Measurements from ENCODE around the gene TNN.
"Not testable (repeated sequence)": the region's sequence is repeated elsewhere in the genome, so short reads cannot be mapped to it uniquely, and the experiment has no call there.

Gene TNN

DNA sequence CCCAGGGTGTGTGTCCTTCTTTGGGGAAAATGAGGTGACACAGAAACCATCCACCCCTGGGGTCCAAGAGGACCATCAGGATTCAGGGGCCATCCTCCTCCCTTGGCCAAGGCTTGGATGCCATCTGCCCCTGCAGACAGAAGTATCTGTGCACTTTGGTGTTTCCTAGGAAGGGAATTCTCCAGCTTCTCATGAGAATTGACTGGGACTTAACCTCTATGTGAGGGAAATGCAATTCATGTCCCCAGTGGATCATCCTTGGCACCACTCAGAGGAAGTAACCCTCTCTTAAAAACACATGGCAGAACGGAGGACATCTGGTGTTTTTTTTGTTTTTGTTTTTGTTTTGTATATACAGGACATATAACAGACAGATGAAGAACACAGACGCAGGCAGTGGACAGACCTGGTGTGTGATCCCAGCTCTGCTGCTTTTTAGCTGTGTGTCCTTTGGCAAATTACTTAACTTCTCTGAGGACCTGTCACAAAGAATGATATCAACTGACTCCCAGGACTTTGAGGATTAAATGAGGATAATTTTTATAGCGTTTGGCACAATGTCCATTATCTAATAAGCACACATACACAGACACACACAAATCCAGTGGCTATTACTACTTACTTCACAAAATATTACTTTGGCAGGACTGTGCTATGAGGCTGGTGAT lies 3.8 kb downstream of the TNN start:
- no peak for DNase-seq

GRCh38 chr1:175072099-175072951 lies 4.7 kb downstream of the TNN start:
- DNase-seq, result peak; percentile 33

DNA sequence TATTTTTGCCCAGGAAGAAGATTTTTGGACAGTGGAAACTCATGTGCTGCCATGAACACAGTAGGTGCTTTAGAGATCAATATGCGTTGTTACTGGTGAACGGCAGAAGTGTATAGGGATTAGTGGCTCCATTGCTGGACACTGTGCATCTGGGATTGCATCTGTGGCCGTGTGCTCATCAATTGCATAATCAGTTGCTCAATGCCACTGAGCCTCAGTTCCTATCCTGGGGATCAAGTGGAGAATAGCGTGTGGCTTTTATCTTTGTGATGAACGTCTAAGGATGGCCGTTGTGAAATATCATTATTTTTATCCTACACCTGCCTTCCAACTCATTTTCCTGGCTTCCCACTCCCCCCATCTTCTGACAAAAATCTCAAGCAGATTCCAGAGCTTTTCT lies 5.4 kb downstream of the TNN start:
- DNase-seq, result peak; percentile 4

DNA sequence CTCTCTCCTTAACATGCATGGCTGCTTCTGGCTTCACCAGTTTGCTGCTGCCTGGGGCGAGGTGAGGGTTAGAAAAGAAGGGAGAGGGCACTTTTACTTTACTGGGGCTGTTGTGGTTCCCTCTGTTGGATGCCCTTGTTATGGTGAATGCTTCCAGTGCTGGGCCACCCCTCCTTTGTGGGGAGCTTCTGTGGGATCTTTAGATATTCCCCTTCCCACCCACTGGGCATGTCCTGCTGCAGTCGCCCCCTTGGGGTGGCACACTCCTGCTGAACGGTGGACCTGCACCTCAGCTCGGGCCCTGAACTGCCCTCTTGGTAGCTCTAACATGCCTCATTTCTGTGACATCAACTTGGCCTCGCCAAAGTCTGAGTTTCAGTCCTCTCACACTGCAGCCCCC lies 6.0 kb downstream of the TNN start:
- DNase-seq, result no peak

DNA sequence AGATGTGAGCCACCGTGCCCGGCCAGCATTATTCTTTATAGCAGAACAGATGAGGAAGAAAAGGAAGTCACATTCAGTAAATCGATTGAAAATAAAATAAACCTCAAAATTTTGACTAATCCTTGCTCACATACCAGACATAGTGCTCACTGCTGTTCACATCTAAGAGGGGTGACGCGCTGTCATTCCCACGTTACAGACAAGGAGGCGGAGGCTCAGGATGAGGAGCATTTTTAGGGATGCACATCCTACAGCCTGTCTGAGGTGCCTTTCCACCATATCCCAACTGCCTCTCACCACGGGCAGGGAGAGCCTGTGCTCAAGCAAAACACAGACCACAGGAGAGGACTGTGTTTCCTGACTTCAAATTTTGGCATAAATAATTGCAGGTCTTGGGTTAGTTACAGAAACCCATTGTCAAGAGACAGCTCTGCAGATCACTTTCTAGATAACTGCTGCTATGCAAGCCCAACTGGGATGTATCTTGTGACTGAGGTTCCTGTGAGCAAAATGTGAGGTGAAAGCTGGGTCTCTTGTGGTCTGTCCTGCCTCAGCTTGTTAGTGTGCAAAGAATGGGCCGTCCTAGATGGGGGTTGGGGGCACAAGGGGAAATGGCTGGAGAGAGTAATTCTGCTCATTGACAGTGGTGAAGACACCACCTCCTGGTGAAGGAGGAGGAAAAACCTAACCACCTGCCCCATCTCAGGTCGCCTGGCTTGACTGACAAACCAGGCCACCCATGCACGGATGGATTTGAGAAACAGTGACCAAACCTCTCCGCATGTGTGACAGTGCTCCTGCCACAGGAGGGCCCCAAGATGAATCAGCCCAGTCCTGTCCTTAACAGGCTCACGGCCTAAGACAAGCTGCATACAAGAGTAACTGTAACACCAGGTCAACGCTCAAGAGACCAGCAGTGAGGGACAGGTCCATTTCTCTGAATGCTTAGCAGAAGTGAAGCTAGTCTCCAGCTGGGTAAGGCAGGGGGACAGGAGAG lies 8.2 kb downstream of the TNN start:
- no peak for DNase-seq

DNA sequence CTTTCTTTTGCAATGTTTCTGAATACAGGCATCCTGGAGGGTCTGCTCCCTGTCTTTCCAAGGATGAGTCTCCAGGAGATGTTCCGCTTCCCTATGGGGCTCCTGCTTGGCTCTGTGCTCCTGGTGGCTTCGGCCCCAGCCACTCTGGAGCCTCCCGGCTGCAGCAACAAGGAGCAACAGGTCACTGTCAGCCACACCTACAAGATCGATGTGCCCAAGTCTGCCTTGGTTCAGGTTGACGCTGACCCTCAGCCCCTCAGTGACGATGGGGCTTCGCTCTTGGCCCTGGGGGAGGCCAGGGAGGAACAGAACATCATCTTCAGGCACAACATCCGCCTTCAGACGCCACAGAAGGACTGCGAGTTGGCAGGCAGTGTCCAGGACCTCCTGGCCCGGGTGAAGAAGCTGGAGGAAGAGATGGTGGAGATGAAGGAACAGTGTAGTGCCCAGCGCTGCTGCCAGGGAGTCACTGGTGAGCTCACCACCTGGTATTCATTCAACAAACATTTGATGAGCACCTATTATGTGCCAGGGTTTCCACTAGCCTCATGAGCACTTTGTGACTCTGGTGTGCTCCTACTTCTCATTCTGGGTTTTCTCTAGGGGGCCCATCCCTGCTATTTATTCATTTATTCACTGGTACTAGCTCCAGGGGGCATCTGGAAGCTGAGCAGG lies 9.9 kb downstream of the TNN start:
- DNase-seq, result no peak

DNA sequence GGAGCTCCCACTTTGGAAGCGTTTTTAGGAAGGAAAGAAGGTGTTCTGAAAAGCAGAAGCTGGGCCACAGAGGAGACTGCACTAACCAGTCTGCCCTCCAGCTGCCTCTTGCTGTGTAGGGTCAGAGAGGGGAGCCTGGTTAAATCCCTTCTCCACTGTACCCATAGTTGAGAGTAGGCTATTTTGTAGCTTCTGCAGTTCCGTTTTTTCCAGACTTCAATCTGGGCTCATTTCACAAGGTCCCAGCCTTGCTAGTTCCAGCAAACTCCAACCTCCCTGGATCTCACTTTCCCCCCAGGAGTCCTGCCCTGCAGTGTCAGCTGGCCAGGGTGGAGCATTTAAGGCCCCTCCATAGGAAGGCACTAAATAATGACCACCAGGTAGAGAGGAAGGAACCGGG lies 11.0 kb downstream of the TNN start:
- no peak for DNase-seq

GRCh38 chr1:175079338-175079737 lies 11.7 kb downstream of the TNN start:
- no peak for DNase-seq

GRCh38 chr1:175080030-175080429 lies 12.4 kb downstream of the TNN start:
- DNase-seq, result no peak

- no peak for DNase-seq
Observed at GRCh38 chr1:175081983-175082382, 14.3 kb downstream of the TNN start.

- DNase-seq, result no peak
Observed at GRCh38 chr1:175088525-175088951, 20.9 kb downstream of the TNN start.

GRCh38 chr1:175089136-175089718 lies 21.6 kb downstream of the TNN start:
- no peak for DNase-seq

- DNase-seq, result no peak
Observed at GRCh38 chr1:175090780-175091179, 23.1 kb downstream of the TNN start.

DNA sequence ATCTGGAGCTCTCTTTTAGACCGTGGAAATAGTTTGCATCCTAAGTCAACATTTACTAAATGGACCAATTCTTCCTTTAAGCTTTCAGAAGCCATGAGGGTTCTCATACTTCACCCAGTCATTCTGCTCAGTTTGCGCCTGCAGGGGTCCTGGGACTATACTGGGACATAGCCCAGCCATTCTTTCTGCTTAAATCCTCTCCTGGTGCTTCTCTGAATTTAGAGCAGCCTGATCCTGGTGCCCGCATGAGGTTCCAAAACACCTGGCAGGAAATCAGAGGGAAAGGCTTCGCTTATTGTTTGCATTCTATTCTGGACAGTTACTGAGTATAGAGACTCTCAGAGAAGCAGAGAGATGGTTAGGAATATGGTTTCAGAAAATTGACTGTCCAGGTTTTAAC lies 27.0 kb downstream of the TNN start:
- DNase-seq, result no peak

DNA sequence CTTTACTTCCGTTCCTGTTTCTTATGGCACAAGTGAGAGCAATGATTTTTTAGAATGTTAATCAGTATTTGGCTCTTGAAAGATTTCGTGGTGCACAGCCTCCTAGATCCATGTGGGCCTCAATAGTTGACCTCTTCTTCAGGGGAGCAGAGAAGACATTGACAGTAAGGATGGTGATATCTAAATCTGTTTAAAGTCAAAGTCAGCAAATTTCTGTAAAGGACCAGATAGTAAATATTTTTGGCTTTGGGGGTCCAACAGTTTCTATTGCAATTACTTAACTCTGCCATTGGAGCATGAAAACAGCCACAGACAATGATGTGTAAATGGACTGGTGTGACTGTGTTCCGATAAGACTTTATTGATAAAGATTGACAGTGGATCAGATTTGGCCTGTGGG lies 27.4 kb downstream of the TNN start:
- no peak for DNase-seq

- no peak for DNase-seq
Observed at GRCh38 chr1:175095978-175096607, 28.5 kb downstream of the TNN start.

- no peak for DNase-seq
Observed at GRCh38 chr1:175097361-175097760, 29.7 kb downstream of the TNN start.

GRCh38 chr1:175099916-175100315 lies 32.3 kb downstream of the TNN start:
- DNase-seq, result no peak

DNA sequence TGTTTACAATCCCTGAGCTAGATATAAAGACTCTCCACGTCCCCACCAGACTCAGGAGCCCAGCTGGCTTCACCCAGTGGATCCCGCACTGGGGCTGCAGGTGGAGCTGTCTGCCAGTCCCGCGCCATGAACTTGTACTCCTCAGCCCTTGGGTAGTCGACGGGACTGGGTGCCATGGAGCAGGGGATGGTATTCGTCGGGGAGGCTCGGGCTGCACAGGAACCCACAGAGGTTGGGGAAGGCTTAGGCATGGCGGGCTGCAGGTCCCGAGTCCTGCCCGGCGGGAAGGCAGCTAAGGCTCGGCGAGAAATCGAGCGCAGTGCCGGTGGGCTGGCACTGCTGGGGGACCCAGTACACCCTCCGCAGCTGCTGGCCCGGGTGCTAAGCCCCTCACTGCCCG lies 34.5 kb downstream of the TNN start:
- not testable (repeated sequence) for DNase-seq

DNA sequence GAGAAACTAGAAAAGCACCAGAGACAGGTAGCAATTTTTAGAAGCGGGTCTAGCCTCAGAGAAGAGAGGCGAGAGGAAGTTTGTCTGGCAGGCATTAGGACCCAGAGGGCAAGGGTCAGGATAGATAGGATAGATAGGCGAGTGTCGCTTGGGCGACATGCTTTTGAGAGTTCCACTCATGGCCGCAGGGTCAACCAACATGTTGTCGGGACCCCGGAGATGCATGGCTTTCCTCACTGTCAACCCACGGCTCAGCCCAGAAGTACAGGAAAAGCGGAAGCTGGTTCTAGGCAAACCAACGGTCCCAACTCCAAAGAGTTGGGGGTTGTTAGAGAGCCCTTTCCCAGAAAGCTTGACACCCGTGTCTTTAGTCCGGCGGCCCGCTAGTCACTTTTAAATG lies 38.9 kb downstream of the TNN start:
- DNase-seq, result not testable (repeated sequence)

DNA sequence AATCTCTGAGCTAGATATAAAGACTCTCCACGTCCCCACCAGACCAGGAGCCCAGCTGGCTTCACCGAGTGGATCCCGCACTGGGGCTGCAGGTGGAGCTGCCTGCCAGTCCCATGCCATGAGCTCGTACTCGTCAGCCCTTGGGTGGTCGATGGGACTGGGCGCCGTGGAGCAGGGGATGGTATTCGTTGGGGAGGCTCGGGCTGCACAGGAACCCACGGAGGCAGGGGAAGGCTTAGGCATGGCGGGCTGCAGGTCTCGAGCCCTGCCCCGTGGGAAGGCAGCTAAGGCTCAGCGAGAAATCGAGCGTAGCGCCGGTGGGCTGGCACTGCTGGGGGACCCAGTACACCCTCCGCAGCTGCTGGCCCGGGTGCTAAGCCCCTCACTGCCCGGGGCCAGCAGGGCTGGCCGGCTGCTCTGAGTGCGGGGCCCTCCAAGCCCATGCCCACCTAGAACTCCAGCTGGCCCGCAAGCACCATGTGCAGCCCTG lies 40.7 kb downstream of the TNN start:
- not testable (repeated sequence) for DNase-seq

DNA sequence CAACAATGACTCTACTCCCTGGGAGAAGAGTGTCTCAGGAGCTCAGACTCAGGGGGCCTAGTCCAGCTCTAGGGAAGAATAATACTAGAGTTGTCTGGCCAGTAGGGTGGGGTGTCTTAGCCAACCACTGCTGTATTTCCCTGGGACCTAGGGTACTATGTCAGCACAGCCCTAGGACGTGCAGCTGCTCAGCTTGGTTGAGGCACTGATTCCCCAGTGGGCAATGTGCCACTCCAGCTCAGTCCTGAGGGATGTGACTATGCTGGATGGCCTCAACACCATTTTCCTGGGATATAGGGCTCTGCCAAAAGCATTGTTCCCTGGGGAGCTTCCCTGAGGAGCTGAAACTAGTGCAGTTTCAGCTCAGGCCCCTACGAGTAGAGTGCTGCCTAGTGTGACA lies 47.4 kb downstream of the TNN start:
- no peak for DNase-seq

Measured in NCI-H1694 treated with DMSO at 0.1 percent for 48 hours (cell line).